Activated naive CD8-positive, alpha-beta T cell treated with anti-CD3 and anti-CD28 coated beads for 36 hours (primary cell): ENCODE results near the gene TMIE. TPM values are rescaled to one million over a fixed set of nuclear protein-coding genes. Genes with fewer than 3 reads are reported as not detected.
"Not testable (repeated sequence)": the region's sequence is repeated elsewhere in the genome, so short reads cannot be mapped to it uniquely, and the experiment has no call there.

Source experiments
- DNase-seq: peaks from one replicate; pipeline ENCODE4 v3.0.0; 2021
- H3K27ac Mint-ChIP-seq: one replicate; pipeline ENCODE4 v1.8.0; 2022; ENCODE audit warnings: mild to moderate bottlenecking, moderate library complexity, mixed read lengths
- H3K27me3 Mint-ChIP-seq: one replicate; pipeline ENCODE4 v1.8.0; 2022; ENCODE audit warnings: mild to moderate bottlenecking, mixed read lengths
- H3K36me3 Mint-ChIP-seq: one replicate; pipeline ENCODE4 v1.8.0; 2021; ENCODE audit warnings: mild to moderate bottlenecking, mixed read lengths
- H3K4me1 Mint-ChIP-seq: one replicate; pipeline ENCODE4 v1.8.0; 2021; ENCODE audit warnings: mixed read lengths
- H3K4me3 Mint-ChIP-seq: one replicate; pipeline ENCODE4 v1.8.0; 2022; ENCODE audit warnings: mild to moderate bottlenecking, moderate library complexity, mixed read lengths
- H3K9me3 Mint-ChIP-seq: one replicate; pipeline ENCODE4 v1.8.0; 2022; ENCODE audit warnings: mixed read lengths
- total RNA-seq, 2 experiments: library from RNA; stranded (reverse); gene quantifications; one replicate each; pipeline ENCODE4 v1.2.3, GENCODE V29; 2021

Gene TMIE
- total RNA-seq, 2 experiments from 2014 or later = 0.41 to 0.42 TPM

DNA sequence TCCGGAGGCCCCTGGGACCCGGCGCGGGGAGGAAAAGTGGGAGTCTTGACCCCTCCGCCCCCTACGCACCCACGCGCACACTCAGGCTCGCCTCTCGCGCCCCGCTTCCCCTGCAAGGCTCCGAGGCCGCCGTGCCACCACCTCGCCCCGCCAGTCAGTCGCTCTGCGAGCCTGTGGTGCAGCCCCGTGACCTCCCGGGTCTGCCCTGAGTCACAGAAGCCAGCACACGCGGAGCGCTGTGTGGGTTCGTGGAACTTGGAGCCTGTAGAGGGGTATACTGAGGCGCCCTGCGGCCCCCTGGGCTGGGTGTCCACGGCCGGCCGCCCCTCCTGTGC, 7.3 kb upstream of the TMIE start:
- DNase-seq = peak; percentile 49
- H3K4me3 Mint-ChIP-seq = peak overlapping the region; percentile 54
- no peaks in the 10 kb centered on the region for H3K36me3 Mint-ChIP-seq
- H3K9me3 Mint-ChIP-seq = no peaks in the 10 kb centered on the region
- H3K27me3 Mint-ChIP-seq = peaks cover 4% of the 10 kb centered on the region
- H3K4me1 Mint-ChIP-seq = peaks cover 29% of the 10 kb centered on the region
- no peak overlapping the region for H3K27ac Mint-ChIP-seq

DNA sequence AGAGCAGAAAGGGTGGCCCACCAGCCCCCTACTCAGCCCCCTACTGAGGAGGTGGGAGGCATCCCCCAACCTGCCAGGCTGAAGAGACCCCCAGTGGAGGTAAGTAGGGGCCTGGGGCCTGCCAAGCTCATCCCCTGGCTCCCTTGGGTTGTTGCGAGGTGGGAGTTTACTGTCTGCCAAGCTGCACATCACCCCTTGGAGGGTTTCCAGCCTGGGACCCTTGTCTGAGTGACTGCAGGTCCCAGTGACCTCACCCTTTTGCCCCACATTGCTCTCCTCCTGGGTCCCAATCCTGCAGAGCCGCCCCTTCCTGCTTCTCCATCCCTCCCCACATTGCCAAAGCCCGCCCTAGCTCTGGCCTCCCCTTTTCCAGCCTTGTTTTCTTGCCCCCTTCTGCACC, 6.7 kb upstream of the TMIE start:
- Mint-ChIP-seq H3K27me3 (peaks cover 4% of the 10 kb centered on the region), H3K27ac (no peak overlapping the region), H3K9me3 (no peaks in the 10 kb centered on the region), H3K4me1 (peaks cover 29% of the 10 kb centered on the region), H3K4me3 (peak overlapping the region; percentile 51), H3K36me3 (no peaks in the 10 kb centered on the region)
- no peak for DNase-seq

DNA sequence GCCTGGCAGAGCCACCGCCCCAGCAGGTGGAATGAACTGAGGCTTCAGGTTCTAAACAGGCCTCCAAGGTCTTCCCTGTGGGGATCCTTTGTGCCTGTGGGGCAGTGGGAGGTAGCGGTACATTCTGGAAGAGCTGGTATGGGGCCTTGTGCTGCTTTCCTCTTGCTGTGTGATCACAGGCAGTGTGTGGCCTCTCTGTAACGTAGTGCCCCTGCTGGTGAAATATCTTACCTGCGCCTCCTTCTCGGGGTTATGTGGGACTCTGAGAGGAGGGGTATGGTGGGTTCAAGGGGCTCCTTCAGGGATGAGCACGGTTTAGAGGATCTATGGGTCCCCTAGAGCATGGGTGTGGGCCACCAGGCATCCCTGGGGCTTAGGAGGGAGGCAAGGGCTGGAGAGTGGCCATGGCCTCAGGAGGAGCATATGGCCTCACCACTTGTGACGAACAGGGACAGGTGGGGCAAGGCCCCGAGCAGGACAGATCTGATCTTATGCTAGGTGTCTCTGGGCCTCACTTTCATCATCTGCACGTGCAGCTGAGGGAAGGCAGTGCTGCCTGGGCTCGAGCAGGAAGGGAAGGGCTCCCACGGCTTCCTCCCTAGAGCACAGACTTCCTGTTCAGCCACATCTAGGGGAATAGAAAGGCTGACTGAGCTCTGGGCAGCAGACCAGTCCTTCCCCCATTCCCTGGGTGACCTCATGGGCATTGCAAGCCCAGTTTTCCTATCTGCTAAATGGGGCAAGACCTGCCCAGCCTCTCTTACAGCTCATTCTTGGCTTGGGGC, 5.8 kb upstream of the TMIE start:
- peaks cover 29% of the 10 kb centered on the region for H3K4me1 Mint-ChIP-seq
- no peaks in the 10 kb centered on the region for H3K36me3 Mint-ChIP-seq
- H3K27me3 Mint-ChIP-seq = peaks cover 4% of the 10 kb centered on the region
- peak; percentile 33 for DNase-seq
- peak overlapping the region; percentile 76 for H3K27ac Mint-ChIP-seq
- H3K9me3 Mint-ChIP-seq = no peaks in the 10 kb centered on the region
- H3K4me3 Mint-ChIP-seq = no peak overlapping the region

DNA sequence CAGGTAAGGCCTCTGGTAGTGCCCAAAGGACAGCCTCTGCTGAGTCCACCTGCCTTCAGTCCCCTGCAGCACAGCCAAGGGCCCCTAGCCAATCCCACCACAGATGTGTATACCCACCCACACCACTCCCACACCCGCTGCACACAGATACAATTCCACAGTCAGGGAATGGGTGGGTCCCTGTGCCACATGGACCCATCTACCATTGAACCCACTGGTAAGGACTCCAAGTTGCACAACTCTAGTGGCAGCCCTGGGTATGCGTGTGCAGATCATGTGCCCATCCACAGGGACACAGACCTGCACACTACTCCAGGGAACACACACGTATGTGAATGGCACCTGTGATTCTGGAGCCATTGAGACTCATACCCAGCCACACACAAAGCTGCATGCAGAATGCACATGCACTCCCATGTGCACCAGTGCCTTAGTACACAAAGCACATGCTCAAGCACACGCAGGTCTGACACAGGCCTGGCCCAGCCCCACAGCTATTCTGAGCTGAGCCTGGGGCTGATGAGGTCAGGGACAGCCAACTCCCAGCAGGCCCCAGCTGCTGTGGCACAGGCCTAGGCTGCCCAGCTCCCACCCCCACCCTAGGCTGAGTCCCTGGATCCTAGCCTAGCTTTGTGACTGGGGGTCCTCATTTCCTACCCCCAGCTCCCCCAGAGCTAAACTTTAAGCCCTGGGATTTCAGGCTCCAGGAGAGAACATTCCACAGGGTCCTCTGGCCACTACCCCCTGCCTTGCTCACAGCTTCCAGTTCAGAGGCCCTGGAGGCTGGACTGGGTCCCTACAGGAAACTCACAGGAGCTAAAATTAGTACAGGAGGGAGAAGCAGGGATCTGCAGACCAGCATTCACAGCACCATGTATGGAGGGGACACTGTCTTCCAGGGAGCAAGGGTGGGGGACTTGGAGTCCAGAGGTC, 5.0 kb upstream of the TMIE start:
- H3K27me3 Mint-ChIP-seq = peaks cover 4% of the 10 kb centered on the region
- no peak overlapping the region for H3K4me3 Mint-ChIP-seq
- no peak overlapping the region for H3K27ac Mint-ChIP-seq
- H3K36me3 Mint-ChIP-seq = no peaks in the 10 kb centered on the region
- H3K4me1 Mint-ChIP-seq = peaks cover 27% of the 10 kb centered on the region
- H3K9me3 Mint-ChIP-seq = no peaks in the 10 kb centered on the region
- DNase-seq = no peak

DNA sequence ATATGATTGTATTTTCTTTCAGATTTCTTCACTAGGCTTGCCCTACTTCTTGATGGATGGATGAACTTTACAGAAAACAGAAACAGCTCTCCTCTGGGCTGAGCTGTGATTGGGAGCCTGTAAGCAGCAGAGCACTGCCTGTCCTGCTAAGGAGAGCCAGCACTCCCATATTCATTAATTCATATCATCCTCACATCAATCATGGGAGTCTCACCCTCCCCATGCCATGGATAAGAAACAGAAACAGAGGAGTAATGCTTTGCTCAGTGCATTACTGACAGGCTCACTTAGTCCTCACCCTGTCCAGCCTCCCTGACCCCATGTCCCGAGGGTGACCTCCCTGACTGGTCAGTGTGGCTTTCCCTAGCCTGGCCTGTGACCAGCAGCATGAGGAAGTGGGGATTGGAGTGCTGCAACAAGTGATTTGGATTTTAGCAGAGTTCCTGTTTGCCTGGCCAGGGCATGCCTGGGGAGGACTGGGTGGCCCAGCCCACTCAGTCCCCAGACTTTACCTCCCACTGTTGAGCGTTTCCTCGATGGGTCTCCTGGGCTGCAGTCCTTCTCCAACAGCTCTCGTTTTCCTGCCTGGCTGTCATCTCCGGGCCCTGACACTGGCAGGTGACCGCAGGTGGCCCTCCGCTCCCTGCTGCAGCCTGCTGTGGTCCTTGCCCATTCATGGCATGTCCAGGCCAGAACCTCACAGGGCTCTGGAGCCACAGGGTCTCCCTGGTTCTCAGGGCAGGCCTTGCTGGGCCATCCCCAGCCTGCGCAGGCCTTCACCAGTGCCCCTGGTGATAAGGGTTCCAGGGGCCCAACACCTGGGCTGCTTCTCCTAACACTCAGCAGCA, 1.3 kb upstream of the TMIE start:
- H3K27ac Mint-ChIP-seq = no peak overlapping the region
- DNase-seq = no peak
- H3K4me3 Mint-ChIP-seq = no peak overlapping the region
- H3K36me3 Mint-ChIP-seq = no peaks in the 10 kb centered on the region
- peaks cover 13% of the 10 kb centered on the region for H3K4me1 Mint-ChIP-seq
- no peaks in the 10 kb centered on the region for H3K9me3 Mint-ChIP-seq
- peaks cover 8% of the 10 kb centered on the region for H3K27me3 Mint-ChIP-seq

DNA sequence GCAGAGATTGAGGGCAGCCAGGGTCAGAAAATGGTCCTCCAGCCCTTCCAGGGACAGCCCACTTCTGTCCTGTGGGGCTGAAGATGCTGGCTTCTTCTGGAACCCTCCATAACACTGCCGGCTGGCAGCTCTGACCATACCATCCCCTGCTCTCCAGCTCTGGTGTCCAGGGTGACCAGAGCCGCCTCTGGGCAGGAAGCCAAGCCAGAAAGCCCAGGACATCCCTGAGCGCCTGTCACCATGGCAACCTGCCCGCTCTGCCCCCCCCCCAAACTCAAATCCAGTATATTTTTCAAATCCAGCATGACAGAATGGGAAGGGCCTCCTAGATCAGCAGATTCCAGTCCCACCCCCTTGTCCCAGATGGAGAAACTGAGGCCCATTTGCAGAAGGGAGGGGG, 420 bp upstream of the TMIE start:
- no peak for DNase-seq
- Mint-ChIP-seq H3K27ac (no peak overlapping the region), H3K9me3 (no peaks in the 10 kb centered on the region), H3K4me3 (no peak overlapping the region), H3K27me3 (peaks cover 8% of the 10 kb centered on the region), H3K36me3 (no peaks in the 10 kb centered on the region), H3K4me1 (peaks cover 5% of the 10 kb centered on the region)

DNA sequence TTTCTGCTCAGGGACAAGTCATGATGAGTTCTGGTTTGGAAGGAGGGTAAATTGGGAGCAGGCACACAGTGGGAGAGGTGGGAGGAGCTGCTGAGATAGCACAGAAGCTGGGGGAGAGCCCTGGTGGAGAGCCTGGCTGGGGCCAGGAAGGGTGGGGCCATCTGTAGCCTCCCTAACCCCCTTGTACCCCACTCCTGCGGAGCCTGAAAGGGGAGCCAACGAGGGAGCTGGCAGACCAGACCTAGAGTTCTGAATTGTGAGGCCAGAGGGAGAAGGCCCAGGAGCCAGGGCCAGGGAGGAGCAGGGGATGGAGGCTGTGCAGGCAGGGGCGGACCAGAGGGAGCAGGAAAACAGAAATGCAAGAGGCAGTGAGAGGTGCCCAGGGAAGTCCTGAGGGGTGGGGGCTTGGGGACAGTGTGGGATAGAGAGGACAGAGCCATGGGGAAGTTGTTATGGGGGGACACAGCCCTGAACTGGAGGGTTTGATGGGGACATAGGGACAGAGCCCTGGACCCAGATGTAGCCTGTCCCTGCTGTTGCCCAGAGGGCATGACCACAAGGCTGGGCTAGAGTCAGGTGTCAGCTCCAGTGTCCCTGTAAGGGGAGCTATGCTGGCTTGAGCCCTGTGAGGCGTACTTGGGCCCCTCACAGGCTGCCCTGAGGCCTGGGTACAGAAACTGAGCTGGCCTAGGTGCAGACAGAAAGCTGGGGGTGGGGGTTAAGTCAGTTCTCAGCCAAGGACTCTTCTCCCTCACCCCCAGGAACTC, 1.2 kb downstream of the TMIE start:
- DNase-seq = no peak
- no peak overlapping the region for H3K4me3 Mint-ChIP-seq

DNA sequence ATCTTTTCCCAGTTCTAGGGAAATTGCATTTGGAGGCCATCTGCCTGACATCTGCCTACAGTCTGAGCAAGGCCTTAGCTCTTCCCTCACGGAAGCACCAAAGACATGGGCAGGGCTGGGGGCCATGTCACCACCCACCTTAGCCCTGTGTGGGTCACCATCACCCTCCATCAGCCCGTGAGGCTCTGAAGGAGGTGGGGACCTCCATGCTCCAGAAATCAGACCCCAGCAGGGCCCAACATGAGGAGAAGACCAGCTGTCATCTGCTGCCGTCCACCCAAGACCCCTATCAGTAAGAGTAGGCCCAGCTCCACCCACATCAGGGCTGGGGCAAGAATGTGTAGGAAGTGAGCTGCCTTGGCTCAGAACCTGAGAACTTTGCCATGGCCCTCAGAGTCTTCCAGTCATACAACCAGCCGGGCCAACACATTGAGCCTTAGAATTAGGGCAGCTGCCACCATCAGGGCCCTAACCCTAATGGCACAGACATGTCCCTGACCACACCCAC, 1.9 kb downstream of the TMIE start:
- no peak overlapping the region for H3K27ac Mint-ChIP-seq
- H3K4me1 Mint-ChIP-seq = peaks cover 2% of the 10 kb centered on the region
- H3K4me3 Mint-ChIP-seq = no peak overlapping the region
- H3K9me3 Mint-ChIP-seq = no peaks in the 10 kb centered on the region
- DNase-seq = no peak
- H3K36me3 Mint-ChIP-seq = no peaks in the 10 kb centered on the region
- peaks cover 8% of the 10 kb centered on the region for H3K27me3 Mint-ChIP-seq

More for the DNA sequence above, 1.2 kb downstream of the TMIE start:
- no peak overlapping the region for H3K27ac Mint-ChIP-seq
- H3K4me1 Mint-ChIP-seq = peaks cover 2% of the 10 kb centered on the region
- H3K9me3 Mint-ChIP-seq = no peaks in the 10 kb centered on the region
- no peaks in the 10 kb centered on the region for H3K36me3 Mint-ChIP-seq
- H3K27me3 Mint-ChIP-seq = peaks cover 8% of the 10 kb centered on the region

DNA sequence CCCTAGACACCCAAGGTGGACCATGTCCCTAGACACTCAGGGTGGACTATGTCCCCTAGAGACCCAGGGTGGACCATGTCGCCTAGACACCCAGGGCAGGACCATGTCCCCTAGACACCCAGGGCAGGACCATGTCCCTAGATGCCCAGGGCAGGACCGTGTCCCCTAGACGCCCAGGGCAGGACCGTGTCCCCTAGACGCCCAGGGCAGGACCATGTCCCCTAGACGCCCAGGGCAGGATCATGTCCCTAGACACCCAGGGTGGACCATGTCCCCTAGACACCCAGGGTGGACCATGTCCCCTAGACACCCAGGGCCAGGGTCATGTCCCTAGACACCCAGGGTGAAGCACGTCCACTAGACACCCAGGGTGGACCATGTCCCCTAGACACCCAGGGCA, 3.2 kb downstream of the TMIE start:
- not testable (repeated sequence) for H3K36me3 Mint-ChIP-seq, H3K27me3 Mint-ChIP-seq, H3K27ac Mint-ChIP-seq, H3K9me3 Mint-ChIP-seq, H3K4me1 Mint-ChIP-seq, H3K4me3 Mint-ChIP-seq, DNase-seq

DNA sequence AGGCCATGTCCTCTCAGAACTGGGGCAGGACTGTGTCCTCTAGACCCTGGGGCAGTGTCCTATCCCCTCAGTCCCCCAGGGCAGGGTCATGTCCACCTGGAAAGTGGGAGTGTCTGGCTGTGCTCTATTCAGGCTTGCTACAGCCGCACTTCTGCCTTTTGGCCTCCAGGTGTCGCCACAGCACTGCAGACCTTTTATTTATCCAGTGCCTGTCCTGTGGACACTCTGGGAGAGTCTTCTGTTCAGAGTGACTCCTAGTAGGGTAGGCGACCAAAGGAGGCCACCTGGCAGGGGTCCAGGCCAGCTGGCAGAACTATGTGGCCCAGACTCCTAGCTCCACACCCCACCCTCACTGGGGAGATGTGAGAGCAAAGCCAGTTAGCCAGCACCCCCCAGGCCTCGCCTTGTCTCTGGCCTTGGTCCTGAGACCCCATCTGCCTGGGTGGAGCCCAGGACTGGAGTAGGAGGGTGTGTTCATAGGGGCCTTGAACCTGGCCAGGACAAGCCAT, 3.9 kb downstream of the TMIE start:
- Mint-ChIP-seq H3K4me1 (peaks cover 2% of the 10 kb centered on the region), H3K4me3 (no peak overlapping the region), H3K27ac (no peak overlapping the region), H3K27me3 (peaks cover 8% of the 10 kb centered on the region), H3K36me3 (no peaks in the 10 kb centered on the region), H3K9me3 (no peaks in the 10 kb centered on the region)
- DNase-seq = peak; percentile 54

DNA sequence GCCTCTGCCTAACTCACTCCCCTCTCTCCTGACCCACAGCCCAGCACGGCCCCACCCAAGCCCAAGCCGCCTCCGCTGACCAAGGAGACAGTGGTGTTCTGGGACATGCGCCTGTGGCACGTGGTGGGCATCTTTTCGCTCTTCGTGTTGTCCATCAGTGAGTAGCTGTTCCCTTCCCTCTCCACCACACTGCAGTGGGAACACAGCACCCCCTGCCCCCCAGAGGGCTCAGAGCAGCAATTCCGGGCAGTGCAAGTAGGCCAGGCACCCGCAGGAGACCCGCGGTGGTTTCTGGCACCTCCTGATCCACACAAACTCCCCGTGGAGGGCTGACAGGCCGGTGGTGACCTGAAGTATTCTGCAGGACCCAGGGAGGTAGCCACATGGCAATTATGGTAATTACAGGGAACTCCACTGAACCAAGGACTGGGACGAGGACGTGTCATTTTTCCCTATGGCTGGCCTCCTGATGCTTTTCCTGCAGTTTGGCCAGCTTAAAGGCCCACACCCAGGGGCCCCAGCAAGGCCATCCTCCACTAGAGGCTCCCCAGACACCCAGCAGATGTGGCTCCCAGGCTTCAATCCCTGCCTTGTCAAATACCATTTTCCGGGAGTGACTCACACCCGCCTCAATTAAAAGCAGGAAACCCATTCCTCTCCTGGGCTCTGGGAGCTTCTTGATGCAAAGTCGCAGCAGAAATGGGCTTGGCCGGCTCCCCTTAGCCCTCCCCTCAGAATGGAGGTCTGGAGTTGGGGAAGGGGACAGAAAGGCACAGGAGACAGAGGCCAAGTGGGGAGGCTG, 4.8 kb downstream of the TMIE start:
- no peak for DNase-seq
- Mint-ChIP-seq H3K36me3 (no peaks in the 10 kb centered on the region), H3K27ac (no peak overlapping the region), H3K4me3 (no peak overlapping the region), H3K9me3 (no peaks in the 10 kb centered on the region), H3K4me1 (peaks cover 2% of the 10 kb centered on the region), H3K27me3 (peaks cover 8% of the 10 kb centered on the region)

DNA sequence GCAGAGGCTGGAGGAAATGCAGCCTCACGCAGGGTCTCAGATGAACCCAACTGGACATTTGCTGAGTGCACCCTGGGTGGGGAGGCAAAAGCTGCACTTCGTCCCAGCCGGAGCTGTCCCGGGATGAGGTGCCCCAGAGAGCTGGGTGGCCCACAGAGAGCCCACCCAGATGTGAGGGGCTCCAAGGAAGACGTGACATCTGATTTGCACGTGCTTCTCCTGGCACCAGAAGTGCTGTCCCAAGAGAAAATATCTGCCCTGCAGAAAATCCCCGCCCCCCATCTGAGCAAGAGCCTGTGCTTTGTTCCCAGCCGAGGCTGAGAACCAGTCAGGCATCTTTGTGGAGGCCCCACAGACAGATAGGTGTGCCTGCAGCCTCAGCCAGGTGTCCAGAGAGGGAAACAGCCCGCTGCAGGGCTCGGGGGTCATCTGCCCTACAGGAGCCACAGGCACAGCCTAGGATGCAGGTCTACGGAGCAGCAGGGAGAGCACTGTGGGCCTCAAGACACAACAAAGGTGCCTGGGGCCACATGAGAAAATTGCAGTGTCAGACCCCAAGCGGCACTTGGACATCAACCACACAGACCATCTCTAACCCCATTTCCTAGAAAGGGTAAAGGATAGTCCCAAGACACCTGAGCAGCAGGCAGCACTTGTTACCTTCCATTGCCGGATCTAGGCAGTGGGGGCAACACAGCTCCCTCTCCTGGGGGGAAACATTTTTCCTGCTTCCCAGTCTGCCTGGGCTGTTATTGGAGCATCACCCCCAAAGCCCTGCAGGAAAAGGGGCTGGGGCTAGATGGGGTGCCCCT, 5.8 kb downstream of the TMIE start:
- Mint-ChIP-seq H3K4me3 (no peak overlapping the region), H3K4me1 (no peaks in the 10 kb centered on the region), H3K27me3 (peaks cover 2% of the 10 kb centered on the region), H3K36me3 (no peaks in the 10 kb centered on the region), H3K27ac (no peak overlapping the region), H3K9me3 (no peaks in the 10 kb centered on the region)
- no peak for DNase-seq

DNA sequence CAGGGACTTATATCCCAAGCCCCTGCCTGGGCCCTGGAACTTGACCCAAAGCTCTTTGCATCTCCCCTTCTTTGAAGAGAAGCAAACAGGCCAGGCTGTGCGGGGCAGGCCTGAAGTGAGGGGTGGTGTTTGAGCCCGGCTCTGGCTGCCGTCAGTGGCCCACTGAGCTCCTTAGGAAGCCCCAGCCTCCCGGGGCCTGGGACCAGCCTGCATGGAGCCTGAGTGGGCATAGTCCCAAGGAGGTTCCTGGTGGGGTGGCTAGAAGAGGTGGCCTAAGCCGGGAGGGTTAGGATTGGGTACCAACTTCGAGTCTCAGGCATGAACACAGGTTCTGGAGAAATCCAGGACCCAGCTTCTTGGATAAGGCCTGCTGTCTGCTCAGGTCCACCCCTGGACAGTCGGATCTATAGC, 6.4 kb downstream of the TMIE start:
- Mint-ChIP-seq H3K4me1 (no peaks in the 10 kb centered on the region), H3K27me3 (no peaks in the 10 kb centered on the region), H3K9me3 (no peaks in the 10 kb centered on the region), H3K4me3 (no peak overlapping the region), H3K27ac (no peak overlapping the region), H3K36me3 (no peaks in the 10 kb centered on the region)
- no peak for DNase-seq
